Calu3 (cell line): ENCODE data around the gene GNAT1. TPM values are rescaled to one million over a fixed set of nuclear protein-coding genes. Genes with fewer than 3 reads are reported as not detected.

Experiments
- BruUV-seq: library from RNA; stranded (reverse); fragments of 400-500 nt; replicated peaks from 2 replicates; lab custom pipeline; 2021; lab: Mats Ljungman, UMichigan
- CTCF ChIA-PET: fragments of 300-600 bp; sonication (Branson Sonifier 250); formaldehyde crosslinking; loops from one replicate; lab custom pipeline; 2022; ENCODE audit warnings: antibody characterized with exemption; lab: Charles Lee
- DNase-seq: peaks from one replicate; pipeline ENCODE4 v3.0.0; 2022
- H3K27ac Mint-ChIP-seq: one replicate; pipeline ENCODE4 v1.8.0; 2022; ENCODE audit warnings: mixed read lengths; ENCODE audit not compliant: unreplicated experiment
- H3K27me3 Mint-ChIP-seq: one replicate; pipeline ENCODE4 v1.8.0; 2022; ENCODE audit warnings: mixed read lengths; ENCODE audit not compliant: unreplicated experiment
- H3K36me3 Mint-ChIP-seq: one replicate; pipeline ENCODE4 v1.8.0; 2022; ENCODE audit warnings: mild to moderate bottlenecking, moderate library complexity, mixed read lengths; ENCODE audit not compliant: insufficient read depth, unreplicated experiment
- H3K4me1 Mint-ChIP-seq: one replicate; pipeline ENCODE4 v1.8.0; 2022; ENCODE audit warnings: mild to moderate bottlenecking, low read depth, mixed read lengths; ENCODE audit not compliant: unreplicated experiment
- H3K4me3 Mint-ChIP-seq: one replicate; pipeline ENCODE4 v1.8.0; 2022; ENCODE audit warnings: mild to moderate bottlenecking, low read depth, moderate library complexity, mixed read lengths; ENCODE audit not compliant: unreplicated experiment
- H3K9me3 Mint-ChIP-seq: one replicate; pipeline ENCODE4 v1.8.0; 2022; ENCODE audit warnings: low read depth, mixed read lengths; ENCODE audit not compliant: unreplicated experiment
- intact Hi-C: fragments of 100-400 bp; cut with micrococcal nuclease; formaldehyde crosslinking; loops from one replicate; pipeline ENCODE4 v1.10.0; 2022; ENCODE audit not compliant: unreplicated experiment
- total RNA-seq: library from RNA; stranded (reverse); gene quantifications from 2 replicates; pipeline ENCODE4 v1.2.3, GENCODE V29; 2022
- TF ChIP-seq, protein P1 (sequence below): fragments of 200-600 bp; IDR thresholded peaks from one replicate; pipeline ENCODE4 v1.8.0; 2022; ENCODE audit warnings: antibody characterized with exemption; ENCODE audit not compliant: unreplicated experiment

GNAT1 gene
- total RNA-seq, 1 experiment from 2014 or later = not detected

GRCh38 chr3:50237754-50238548 is 46.5 kb downstream of the GNAT1 start:
- H3K36me3 Mint-ChIP-seq = peaks cover 36% of the 10 kb centered on the region
- H3K27ac Mint-ChIP-seq = peak overlapping the region; percentile 90
- intact Hi-C loops = no loop called here
- CTCF ChIA-PET = interaction anchor here (0.6 to 1.7 kb wide), 3 partner anchors 11 to 27 kb away, joined by 3 to 7 read pairs (median 5); no protein-coding TSS in a partner anchor
- no peaks in the 10 kb centered on the region for H3K9me3 Mint-ChIP-seq
- no peaks in the 10 kb centered on the region for H3K27me3 Mint-ChIP-seq
- TF ChIP-seq, protein P1, sequence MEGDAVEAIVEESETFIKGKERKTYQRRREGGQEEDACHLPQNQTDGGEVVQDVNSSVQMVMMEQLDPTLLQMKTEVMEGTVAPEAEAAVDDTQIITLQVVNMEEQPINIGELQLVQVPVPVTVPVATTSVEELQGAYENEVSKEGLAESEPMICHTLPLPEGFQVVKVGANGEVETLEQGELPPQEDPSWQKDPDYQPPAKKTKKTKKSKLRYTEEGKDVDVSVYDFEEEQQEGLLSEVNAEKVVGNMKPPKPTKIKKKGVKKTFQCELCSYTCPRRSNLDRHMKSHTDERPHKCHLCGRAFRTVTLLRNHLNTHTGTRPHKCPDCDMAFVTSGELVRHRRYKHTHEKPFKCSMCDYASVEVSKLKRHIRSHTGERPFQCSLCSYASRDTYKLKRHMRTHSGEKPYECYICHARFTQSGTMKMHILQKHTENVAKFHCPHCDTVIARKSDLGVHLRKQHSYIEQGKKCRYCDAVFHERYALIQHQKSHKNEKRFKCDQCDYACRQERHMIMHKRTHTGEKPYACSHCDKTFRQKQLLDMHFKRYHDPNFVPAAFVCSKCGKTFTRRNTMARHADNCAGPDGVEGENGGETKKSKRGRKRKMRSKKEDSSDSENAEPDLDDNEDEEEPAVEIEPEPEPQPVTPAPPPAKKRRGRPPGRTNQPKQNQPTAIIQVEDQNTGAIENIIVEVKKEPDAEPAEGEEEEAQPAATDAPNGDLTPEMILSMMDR = no peak
- H3K4me3 Mint-ChIP-seq = peak overlapping the region; percentile 86
- no TSS peak for BruUV-seq
- peaks cover 22% of the 10 kb centered on the region for H3K4me1 Mint-ChIP-seq
- DNase-seq = peak; percentile 78

- no peaks in the 10 kb centered on the region for H3K27me3 Mint-ChIP-seq
- TF ChIP-seq, protein P1 = no peak
- H3K27ac Mint-ChIP-seq = no peak overlapping the region
- peaks cover 35% of the 10 kb centered on the region for H3K36me3 Mint-ChIP-seq
- peak overlapping the region; percentile 86 for H3K4me3 Mint-ChIP-seq
- peaks cover 22% of the 10 kb centered on the region for H3K4me1 Mint-ChIP-seq
- CTCF ChIA-PET = interaction anchor here (0.6 to 1.7 kb wide), 4 partner anchors 10 to 114 kb away, joined by 3 to 7 read pairs (median 5); no protein-coding TSS in a partner anchor
- no peaks in the 10 kb centered on the region for H3K9me3 Mint-ChIP-seq
- intact Hi-C loops = no loop called here
- DNase-seq = peak; percentile 78
- BruUV-seq = TSS peak; percentile 5
These were observed 47.2 kb downstream of the GNAT1 start for GRCh38 chr3:50238549-50239026.

GRCh38 chr3:50239649-50240048 is 48.2 kb downstream of the GNAT1 start:
- intact Hi-C loops = no loop called here
- no peak overlapping the region for H3K27ac Mint-ChIP-seq
- CTCF ChIA-PET = no interaction called here

DNA sequence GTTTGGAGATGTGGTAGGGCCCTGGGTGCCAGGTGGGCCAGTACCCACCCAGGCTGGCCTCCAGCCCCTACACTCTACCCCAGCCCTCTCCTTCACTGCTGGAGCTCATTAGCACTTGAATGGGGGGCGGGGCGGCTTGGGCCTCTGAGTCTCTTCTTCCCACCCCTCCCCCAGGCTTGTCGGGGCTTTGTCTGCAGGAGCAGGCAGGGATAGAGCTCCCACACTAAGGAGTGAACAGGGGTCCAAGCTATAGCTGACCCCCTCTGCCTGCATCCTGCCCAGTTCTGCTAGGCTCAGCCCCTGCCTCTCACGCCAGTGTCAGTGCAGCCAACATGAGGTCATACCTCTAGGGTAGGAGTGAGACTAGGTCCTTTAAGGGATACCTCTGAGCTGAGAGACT is 49.8 kb downstream of the GNAT1 start:
- H3K4me3 Mint-ChIP-seq = no peak overlapping the region
- TF ChIP-seq, protein P1 = no peak
- no peaks in the 10 kb centered on the region for H3K27me3 Mint-ChIP-seq
- peaks cover 36% of the 10 kb centered on the region for H3K36me3 Mint-ChIP-seq
- CTCF ChIA-PET = no interaction called here
- intact Hi-C loops = no loop called here
- no peak overlapping the region for H3K27ac Mint-ChIP-seq
- no peaks in the 10 kb centered on the region for H3K9me3 Mint-ChIP-seq
- no TSS peak for BruUV-seq
- no peak for DNase-seq
- peaks cover 22% of the 10 kb centered on the region for H3K4me1 Mint-ChIP-seq

More at GRCh38 chr3:50239649-50240048, 48.2 kb downstream of the GNAT1 start:
- no peak for DNase-seq
- Mint-ChIP-seq H3K4me1 (peaks cover 22% of the 10 kb centered on the region), H3K4me3 (no peak overlapping the region), H3K36me3 (peaks cover 39% of the 10 kb centered on the region), H3K27me3 (no peaks in the 10 kb centered on the region), H3K9me3 (no peaks in the 10 kb centered on the region)
- TF ChIP-seq, protein P1 = no peak
- BruUV-seq = no TSS peak
